Epithelial cell of esophagus (primary cell): Measurements from ENCODE around the gene FCHO1.

Experiments
- DNase-seq: peaks from one replicate; pipeline ENCODE4 v3.0.0; 2010; ENCODE audit warnings: low read depth
- H3K4me3 ChIP-seq: 2 replicates; pipeline ENCODE4 v1.5.1; 2011; ENCODE audit warnings: mild to moderate bottlenecking, low read length, control low read depth
- CTCF ChIP-seq: IDR thresholded peaks from 2 replicates; pipeline ENCODE4 v1.5.1; 2011; ENCODE audit warnings: low read depth, mild to moderate bottlenecking, low read length, control low read depth, inconsistent platforms; ENCODE audit not compliant: insufficient read depth; ENCODE audit errors: missing control alignments

Gene FCHO1

GRCh38 chr19:17811681-17812080, 60.4 kb downstream of the FCHO1 start:
- TF ChIP-seq CTCF = no peak
- no peak for DNase-seq
- H3K4me3 ChIP-seq = no peak overlapping the region

- no peak for DNase-seq
- no peak for TF ChIP-seq CTCF
- H3K4me3 ChIP-seq = no peak overlapping the region
These were observed 60.8 kb downstream of the FCHO1 start for GRCh38 chr19:17812099-17812498.

- no peak for TF ChIP-seq CTCF
- H3K4me3 ChIP-seq = no peak overlapping the region
- DNase-seq = no peak
These were observed 66.5 kb downstream of the FCHO1 start for GRCh38 chr19:17817668-17818363.

GRCh38 chr19:17821190-17821589, 69.9 kb downstream of the FCHO1 start, which contains the start of gene INSL3:
TSS of gene INSL3 (minus strand) at chr19:17821519. CDS start at chr19:17821506, 13 bp downstream.
- no peak for TF ChIP-seq CTCF
- no peak for DNase-seq
- H3K4me3 ChIP-seq = no peak within 1 kb of the TSS

- TF ChIP-seq CTCF = no peak
- H3K4me3 ChIP-seq = no peak overlapping the region
- DNase-seq = no peak
These were observed 73.1 kb downstream of the FCHO1 start for GRCh38 chr19:17824339-17824738.

GRCh38 chr19:17826508-17827056, 75.3 kb downstream of the FCHO1 start:
- TF ChIP-seq CTCF = no peak
- no peak overlapping the region for H3K4me3 ChIP-seq
- DNase-seq = no peak

- TF ChIP-seq CTCF = no peak
- H3K4me3 ChIP-seq = peak overlapping the region; percentile 59
- peak; percentile 79 for DNase-seq
These were observed 78.7 kb downstream of the FCHO1 start for GRCh38 chr19:17829855-17830566.
